ENCODE data around the gene LRRC55.

Gene LRRC55

DNA sequence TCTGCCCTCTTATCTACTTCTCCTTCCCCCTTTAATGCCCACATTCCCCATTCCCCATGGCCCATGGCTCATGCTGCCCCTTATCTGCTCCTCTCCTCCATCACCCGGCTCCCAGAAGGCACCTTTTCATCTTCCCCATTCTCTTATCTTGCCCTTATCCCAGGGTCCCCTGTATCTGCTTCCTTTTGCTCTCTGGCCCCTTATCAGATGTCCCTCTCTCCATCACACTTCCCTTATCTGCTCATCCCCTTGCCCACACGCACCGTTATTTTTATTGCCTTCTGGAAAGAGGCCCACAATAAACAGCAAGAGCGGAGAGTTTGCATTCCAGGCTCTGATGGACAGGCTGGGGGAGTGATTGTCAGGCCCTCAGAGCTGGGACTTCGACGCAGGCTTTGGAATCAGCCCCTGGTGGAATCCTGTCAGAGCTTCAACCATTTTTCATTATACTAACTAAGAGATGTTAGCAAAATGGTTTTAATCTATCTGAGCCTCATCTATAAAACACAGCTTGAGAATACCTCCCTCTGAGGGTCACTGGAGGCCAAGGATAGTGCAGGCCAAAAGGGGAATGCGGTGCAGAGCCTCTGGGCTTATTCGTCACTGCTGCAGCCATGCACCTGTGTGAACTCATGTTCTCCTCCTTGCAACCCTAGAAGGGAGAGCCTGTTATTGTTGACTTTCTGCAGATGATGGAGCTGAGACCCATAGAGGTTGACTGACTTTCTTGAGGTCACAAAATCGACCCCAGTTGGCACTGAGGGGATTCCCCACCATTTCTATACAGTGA, 37.0 kb upstream of the LRRC55 start:
- TF ChIP-seq, protein P1, sequence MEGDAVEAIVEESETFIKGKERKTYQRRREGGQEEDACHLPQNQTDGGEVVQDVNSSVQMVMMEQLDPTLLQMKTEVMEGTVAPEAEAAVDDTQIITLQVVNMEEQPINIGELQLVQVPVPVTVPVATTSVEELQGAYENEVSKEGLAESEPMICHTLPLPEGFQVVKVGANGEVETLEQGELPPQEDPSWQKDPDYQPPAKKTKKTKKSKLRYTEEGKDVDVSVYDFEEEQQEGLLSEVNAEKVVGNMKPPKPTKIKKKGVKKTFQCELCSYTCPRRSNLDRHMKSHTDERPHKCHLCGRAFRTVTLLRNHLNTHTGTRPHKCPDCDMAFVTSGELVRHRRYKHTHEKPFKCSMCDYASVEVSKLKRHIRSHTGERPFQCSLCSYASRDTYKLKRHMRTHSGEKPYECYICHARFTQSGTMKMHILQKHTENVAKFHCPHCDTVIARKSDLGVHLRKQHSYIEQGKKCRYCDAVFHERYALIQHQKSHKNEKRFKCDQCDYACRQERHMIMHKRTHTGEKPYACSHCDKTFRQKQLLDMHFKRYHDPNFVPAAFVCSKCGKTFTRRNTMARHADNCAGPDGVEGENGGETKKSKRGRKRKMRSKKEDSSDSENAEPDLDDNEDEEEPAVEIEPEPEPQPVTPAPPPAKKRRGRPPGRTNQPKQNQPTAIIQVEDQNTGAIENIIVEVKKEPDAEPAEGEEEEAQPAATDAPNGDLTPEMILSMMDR (IDR thresholded peaks at IDR 0.05) = no peak

DNA sequence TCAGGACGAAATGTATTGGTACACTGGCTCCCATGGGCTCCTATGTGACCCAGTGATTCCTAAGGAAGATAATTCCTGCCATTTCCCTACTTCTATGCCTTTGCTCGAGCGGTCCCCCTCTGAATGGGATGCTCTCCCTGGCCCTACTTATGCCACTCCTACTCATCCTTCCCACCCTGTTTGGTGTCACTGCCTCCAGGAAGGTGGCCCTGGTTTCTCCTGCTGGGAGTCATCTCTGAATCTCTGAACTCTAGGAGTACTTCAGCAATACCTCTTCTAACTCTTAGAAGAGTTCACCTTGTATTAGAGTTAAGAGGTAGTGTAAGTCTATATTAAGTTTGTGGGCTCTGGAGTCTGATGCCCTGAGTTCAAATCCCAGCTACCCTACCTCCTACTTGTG, 35.5 kb upstream of the LRRC55 start:
- TF ChIP-seq, protein P1 (IDR thresholded peaks at IDR 0.05) = no peak

DNA sequence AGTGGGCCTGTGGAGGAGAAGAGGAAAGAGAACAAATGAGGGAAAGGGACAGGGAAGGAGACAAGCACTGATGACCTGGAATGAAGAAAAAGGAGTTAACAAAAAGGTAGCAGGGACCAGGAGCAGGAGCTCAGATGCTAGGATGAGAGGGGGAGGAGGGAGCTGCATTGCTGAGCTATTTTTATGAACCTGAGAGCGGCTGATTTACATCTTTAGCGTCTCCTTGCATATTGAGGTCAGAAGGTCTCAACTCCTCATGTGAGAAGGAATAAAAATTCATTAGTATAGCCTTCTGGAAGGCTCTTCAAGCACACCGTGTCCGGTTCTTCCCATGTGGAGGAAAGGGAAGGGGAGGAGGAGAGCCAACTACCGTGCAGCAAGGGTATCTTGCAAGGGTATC, 33.1 kb upstream of the LRRC55 start:
- TF ChIP-seq, protein P1 (IDR thresholded peaks at IDR 0.05) = no peak

DNA sequence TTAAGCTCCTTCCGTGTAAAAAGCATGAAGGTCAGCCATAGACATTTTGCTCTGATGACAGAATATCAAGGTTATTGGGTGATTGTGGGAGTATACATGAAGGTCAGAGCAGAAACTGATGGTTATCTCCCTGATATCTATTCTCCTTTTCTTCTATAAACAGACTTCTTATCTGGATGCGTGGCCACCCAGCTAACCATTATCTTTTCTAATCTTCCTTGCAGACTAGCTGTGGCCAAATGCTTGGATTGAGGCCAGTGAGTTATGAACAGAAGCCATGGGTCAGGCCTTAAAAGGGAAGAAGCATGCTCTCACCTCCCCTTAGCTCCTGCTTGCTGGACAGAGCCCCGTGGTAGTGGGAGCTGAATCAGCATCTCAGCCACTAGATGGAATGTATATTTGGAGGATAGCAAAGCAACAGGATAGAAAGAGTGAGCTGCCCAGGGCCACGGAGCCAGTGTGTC, 31.3 kb upstream of the LRRC55 start:
- TF ChIP-seq, protein P1 (IDR thresholded peaks at IDR 0.05) = no peak

DNA sequence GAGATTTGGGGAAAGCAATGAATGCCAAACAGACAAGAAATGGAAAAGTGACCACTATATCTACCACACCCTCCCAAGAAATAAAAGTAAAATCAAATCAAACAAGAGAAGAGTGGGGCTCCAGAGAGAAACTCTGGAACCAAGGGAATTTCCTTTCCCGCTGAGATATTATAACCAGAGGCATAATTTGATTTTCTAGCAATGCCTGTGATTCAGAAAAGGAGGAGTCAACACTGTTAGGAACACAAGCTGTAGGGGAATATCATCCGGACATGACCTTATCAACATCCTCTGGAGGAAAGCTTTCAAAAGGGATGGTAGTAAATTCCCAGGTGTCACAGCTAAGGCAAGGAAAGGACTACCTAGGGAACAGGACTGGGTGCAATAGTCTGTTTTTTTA, 29.6 kb upstream of the LRRC55 start:
- TF ChIP-seq, protein P1 (IDR thresholded peaks at IDR 0.05) = no peak

DNA sequence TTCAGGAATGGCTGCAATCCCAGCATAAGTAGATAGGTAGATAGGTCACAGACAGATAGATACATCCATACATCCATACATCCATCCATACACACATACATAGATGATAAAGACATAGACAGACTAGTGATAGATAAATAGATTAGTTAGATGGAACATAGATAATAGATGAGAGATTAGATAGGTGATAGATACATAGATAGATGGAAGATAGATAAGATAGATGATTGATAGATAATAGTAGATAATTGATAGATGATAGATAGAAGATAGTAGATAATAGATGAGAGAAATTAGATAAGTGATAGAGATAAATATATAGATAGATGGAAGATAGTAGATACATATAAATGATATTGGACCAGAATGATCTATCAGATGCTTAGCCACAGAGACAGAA, 28.3 kb upstream of the LRRC55 start:
- TF ChIP-seq, protein P1 (IDR thresholded peaks at IDR 0.05) = no peak

DNA sequence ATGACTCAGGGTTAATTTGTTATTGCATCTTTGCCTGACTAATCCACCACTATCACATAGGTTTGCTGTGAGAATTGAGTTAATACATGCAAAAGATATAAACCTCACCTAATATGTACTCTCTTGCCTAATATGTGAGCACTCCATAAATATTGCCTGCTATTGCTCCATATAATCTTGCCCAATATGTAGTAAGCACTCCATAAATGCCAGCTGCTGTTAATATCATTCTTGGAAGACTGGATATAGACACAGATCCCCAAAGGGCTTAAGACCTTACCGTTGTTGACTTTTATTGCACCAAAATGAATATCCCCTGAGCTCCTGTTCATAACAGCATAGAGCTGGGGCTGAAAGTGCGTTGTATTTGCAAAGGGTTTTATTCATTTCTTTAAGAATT, 27.0 kb upstream of the LRRC55 start:
- TF ChIP-seq, protein P1 (IDR thresholded peaks at IDR 0.05) = no peak
